Amygdala (tissue), 56 donors: ENCODE data around the gene CPPED1.
"Not testable (repeated sequence)": the region's sequence is repeated elsewhere in the genome, so short reads cannot be mapped to it uniquely, and the experiment has no call there.

Experiments used
- DNase-seq, 56 donors: peaks; one replicate each; lab custom pipeline; 2025; lab: John Stamatoyannopoulos, UW

Gene CPPED1

GRCh38 chr16:12803203-12804093 lies at the start of gene CPPED1:
TSS of gene CPPED1 (minus strand) at chr16:12803887. CDS start at chr16:12803776, 111 bp downstream.
- DNase-seq = peak; percentile 29 to 96 (median 84)

DNA sequence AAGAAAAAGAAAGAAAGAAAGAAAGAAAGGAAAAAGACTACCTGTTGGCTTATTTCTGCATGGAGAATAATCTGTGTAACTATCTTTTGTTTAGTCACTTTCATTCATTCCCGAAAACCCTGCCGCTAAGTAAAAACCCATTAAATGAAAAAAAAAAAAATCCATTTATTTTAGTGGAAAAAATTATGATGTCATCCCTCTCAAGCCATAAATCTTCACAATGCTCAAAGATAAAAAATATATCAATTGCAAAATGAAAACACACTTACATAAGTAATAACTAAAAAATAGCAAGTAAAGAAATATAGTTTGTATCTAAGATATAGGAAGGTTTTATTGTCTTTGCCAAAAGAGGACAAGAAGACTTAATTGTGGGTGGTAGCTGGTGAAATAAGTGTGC lies 46.5 kb upstream of the CPPED1 start:
- DNase-seq = no peak

- DNase-seq = no peak
These were observed 42.9 kb upstream of the CPPED1 start for GRCh38 chr16:12846592-12846991.

DNA sequence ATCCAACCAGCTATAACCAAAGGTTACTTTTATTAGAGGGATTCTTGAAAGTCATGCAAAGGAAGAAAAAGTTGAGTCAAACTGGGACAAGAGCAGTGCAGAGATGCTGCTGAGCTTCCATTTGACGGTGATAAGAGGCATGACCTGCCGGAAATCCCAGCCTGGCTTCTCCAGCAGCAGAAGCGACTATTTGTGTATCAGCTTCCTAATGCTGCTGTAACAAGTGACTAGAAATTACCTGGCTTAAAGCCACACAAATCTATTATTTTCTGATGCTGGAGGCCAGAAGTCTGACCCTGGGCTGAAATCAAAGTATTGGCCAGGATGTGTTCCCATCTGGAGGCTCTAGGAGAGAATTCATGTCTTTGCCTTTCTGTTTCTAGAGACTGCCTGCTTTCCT lies 41.6 kb upstream of the CPPED1 start:
- DNase-seq = no peak

DNA sequence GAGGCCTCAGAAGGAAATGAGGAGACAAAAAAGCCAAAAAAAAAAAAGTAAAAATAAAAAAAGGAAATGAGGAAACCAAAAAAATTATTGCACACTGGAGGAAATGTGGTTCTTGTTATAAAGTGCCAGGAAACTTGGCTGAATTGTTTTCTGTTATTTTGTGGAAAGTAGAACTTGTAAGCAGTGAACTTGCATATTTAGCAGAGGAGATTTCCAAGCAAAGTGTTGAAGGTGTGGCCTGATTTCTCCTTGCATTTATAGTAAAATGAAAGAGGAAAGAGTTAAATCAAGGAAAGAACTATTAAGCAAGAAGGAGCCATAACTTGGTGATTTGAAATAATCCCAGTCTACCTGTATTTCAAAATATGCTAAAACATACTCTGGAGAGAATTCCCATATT lies 34.1 kb upstream of the CPPED1 start:
- DNase-seq = no peak

DNA sequence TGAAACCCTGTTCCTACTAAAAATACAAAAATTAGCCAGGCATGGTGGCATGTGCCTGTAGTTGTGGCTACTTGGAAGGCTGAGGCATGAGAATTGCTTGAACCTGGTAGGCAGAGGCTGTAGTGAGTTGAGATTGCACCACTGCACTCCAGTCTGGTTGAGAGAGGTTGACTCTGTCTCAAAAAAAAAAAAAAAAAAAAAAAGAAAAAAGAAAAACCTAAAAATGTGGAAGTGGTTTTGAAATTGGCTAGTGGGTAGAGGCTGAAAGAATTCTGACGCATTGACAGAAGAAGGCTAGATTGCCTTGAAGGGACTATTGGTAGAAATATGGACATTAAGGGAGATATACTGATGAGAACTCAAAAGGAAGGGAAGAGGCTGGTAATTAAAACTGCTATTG lies 33.6 kb upstream of the CPPED1 start:
- no peak for DNase-seq

DNA sequence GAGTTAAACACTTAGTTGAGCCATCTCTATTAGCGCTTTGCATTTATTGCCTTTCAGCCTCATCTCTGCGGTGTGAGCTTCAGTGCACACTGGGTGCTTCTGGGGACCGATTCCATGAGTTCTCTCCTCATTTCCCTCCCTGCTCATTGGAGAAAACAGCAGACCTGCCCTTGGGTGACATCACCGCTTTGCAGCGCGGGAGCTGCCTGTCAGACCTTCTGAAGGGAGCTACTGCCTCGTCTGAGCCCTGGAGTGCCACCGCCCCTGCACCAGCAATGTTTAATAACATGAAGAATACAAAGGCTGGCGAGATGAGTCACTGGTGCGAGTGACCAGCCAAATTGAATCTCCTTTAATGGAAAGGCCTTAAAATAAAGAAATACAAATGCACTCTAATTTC lies 30.2 kb upstream of the CPPED1 start:
- DNase-seq = peak in 12 of 56 donors; percentile 1 to 21 (median 5)

- DNase-seq = no peak
These were observed 25.6 kb upstream of the CPPED1 start for GRCh38 chr16:12829096-12829888.

DNA sequence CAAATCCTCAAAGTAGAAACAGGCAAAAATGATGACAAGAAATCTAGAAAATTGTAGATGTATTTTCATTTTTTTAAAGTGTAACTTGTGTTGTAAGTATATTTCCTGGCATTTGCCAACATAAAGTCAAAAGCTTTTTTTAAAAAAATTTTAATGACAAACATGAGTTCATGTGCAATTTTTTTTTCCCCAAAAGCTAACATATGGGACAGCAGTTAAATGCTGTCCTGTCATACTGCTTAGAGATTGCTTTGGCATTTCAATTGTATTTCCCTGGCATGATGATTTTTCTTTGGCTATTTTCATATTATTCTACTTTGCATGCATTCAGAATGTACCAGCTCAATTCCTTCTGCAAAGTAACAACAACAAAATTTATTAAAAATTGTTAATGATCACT lies 24.5 kb upstream of the CPPED1 start:
- DNase-seq = no peak

DNA sequence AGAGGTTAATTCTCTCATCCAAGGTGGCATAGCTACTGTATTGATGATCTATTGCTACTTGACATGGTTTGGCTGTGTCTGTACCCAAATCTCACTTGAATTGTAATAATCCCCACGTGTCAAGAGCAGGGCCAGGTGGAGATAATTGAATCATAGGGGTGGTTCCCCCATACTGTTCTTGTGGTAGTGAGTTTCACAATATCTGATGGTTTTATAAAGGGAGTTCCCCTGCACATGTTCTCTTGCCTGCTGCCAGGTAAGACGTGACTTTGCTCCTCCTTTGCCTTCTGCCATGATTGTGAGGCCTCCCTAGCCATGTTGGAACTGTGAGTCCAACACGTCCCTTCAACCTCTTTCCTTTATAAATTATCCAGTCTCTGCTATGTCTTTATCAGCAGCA lies 22.9 kb upstream of the CPPED1 start:
- DNase-seq = no peak

DNA sequence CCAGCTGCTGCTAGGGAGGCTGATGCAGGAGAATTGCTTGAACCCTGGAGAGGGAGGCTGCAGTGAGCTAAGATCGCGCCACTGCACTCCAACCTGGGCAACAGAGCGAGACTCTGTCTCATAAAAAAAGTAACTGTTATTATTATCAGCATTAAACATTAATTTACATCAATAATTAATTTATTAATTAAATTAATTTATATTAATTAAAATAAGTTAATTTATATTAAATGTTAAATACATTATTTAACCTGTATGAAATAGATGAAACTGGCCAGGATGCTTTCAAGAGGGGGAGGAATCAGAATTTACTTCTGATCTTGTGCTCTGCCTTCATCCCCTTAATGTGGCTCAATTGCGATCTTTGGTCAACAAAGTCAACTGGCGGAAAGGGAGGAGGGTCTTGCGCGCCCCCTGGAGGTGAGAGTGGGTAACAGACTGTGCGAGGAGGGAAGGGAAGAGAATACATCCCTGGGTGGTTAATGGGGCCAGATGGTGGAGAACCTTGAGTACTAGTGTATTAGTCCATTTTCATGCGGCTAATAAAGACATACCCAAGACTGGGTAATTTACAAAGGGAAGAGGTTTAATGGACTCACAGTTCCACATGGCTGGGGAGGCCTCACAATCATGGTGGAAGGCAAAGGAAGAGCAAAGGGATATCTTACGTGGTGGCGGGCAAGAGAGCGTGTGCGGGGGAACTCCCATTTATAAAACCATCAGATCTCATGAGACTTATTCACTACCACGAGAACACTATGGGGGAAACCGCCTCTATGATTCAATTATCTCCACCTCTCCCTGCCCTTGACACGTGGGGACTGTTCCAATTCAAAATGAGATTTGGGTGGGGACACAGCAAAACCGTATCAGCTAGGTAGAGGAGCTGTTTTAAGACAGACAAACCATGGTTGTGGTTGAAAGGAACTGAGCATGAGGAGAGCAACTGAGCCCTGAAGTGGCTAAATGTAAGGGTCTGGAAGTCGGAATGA lies 15.7 kb upstream of the CPPED1 start:
- DNase-seq = peak in 30 of 56 donors; percentile 3 to 71 (median 22)

DNA sequence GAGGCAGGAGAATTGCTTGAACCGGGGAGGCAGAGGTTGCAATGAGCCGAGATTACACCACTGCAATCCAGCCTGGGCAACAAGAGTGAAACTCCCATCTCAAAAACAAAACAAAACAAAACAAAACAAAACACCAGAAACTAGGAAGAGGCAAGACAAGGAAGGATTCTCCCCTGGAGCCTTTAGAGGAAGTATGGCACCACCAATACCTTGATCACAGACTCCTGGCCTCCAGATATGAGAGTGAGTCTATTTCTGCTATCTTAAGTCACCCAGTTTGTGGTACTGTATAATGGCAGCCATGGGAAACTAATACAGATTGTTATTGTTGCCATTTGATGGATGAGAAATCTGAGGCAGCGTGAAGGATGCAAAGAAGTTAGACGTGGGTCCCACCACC lies 14.6 kb upstream of the CPPED1 start:
- no peak for DNase-seq

DNA sequence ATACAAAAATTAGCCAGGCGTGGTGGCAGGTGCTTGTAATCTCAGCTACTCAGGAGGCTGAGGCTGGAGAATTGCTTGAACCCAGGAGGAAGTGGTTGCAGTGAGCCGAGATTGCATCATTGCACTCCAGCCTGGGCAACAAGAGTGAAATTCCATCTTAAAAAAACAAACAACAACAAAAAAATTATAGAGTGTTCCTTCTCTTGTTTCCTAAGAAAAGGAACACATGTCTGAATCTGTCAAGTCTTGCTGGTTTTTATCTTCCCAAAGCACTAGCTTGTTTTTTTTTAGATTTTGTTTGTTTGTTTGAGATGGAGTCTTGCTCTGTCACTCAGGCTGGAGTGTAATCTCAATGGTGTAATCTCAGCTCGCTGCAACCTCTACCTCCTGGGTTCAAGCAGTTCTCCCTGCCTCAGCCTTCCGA lies 13.1 kb upstream of the CPPED1 start:
- not testable (repeated sequence) for DNase-seq

GRCh38 chr16:12815361-12815760 lies 11.7 kb upstream of the CPPED1 start:
- DNase-seq = peak in 4 of 56 donors; percentile 5 to 17 (median 7)

DNA sequence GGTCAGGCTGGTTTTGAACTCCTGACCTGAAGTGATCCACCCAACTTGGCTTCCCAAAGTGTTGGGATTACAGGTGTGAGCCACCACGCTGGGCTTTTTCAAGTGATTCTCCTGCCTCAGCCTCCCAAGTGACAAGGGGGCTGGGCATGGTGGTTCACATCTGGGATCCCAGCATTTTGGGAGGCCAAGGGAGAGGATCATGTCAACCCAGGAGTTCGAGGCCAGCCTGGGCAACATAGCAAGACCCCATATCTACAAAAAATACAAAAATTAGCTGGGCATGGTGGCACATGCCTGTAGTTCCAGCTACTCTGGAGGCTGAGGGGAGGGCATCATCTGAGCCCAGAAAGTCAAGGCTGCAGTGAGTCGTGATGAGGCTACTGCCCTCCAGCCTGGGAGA lies 10.0 kb upstream of the CPPED1 start:
- DNase-seq = not testable (repeated sequence)

GRCh38 chr16:12813321-12813720 lies 9.6 kb upstream of the CPPED1 start:
- not testable (repeated sequence) for DNase-seq

- DNase-seq = peak in 1 of 56 donors; percentile 20
These were observed 8.0 kb upstream of the CPPED1 start for GRCh38 chr16:12811441-12812383.

- no peak for DNase-seq
These were observed 1.4 kb upstream of the CPPED1 start for GRCh38 chr16:12805066-12805465.

- DNase-seq = no peak
These were observed 708 bp upstream of the CPPED1 start for GRCh38 chr16:12804395-12804794.
